H54 (cell line): ENCODE results near the gene ARHGEF37.
"Not testable (repeated sequence)": the region's sequence is repeated elsewhere in the genome, so short reads cannot be mapped to it uniquely, and the experiment has no call there.

ENCODE experiments used
- DNase-seq: peaks from one replicate; pipeline ENCODE4 v3.0.0; 2011; ENCODE audit warnings: low spot score, mixed read lengths; ENCODE audit not compliant: insufficient read length
- FAIRE-seq: peaks from 3 replicates; lab custom pipeline; 2011; peaks lifted over from hg19 to GRCh38; lab: Jason Lieb, UNC
- POLR2A ChIP-seq: IDR thresholded peaks from 2 replicates; pipeline ENCODE4 v1.6.1; 2011; ENCODE audit warnings: low read depth, mild to moderate bottlenecking, low read length

The ARHGEF37 gene

DNA sequence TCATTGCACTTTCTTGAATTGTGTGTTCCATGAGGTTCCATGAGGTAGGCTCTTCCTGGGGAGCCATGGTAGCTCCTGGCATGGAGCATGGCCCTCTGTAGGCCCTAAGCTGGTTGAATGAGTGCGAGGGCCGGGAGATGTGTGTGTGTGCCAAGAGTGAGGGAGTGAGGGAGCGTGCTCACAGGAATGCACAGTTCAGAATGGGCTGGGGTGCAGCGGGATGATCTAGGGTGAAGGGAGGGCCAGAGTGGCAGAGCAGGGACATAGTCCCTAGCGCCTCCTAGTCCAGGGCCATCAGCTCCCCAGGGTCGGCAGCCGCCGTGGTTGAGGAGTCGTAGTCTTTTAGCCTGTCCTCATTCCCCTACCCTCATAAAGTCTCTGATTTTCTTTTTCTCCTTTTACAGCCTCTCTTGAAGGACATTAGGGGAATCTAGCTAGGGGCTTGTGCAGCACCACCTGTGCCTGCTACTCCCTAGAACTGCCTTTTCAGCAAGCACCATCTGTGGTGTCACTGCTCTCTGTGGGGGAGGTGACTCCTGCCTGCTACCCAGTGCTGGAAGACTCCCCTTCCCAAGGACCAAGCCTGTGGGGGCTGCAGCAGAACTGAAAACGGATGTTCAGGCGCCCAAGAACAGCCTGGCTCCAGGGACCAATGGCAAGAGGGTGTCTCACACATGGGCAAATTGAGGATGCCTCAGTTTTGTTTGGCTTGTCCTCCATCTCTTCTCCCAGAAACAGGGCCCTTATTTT is 83.5 kb downstream of the ARHGEF37 start:
- TF ChIP-seq POLR2A = no peak
- FAIRE-seq (no peak), DNase-seq (no peak)

DNA sequence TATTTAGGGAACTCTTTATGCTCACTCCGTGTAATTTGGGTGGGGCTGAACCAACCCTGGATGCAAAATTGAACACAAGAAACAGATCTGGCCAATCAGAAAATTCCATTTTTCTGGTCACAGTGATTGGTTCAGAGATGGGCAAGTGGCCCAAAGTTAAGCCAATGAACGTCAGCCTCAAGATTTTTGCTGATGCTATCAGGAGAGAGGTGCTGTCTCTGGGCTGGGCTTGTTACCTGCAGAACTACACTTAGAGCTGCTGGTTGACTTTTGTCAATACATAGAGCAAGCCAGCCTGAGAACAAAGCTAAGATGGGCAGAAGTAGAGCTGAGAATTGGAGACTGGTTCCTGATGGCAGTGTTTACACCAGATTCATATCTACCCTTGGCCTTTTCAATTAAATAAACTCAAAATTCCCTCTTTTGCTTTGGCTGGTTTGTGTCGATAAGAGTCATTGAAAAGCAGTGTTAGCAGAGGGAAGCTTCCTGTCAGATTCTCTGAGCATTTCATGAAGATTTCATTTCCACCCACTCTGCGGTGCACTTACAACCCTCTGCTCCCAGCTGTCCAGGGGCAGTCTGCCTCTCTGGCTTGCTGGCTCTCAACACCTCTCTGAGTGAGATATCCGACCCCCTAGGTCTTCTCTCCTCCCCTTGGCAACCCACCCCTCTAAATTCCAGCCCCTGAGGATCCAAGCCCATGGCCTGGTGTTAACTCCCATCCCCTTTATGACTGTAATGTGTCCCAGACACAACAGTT is 84.3 kb downstream of the ARHGEF37 start:
- DNase-seq (no peak), FAIRE-seq (no peak)
- no peak for TF ChIP-seq POLR2A

DNA sequence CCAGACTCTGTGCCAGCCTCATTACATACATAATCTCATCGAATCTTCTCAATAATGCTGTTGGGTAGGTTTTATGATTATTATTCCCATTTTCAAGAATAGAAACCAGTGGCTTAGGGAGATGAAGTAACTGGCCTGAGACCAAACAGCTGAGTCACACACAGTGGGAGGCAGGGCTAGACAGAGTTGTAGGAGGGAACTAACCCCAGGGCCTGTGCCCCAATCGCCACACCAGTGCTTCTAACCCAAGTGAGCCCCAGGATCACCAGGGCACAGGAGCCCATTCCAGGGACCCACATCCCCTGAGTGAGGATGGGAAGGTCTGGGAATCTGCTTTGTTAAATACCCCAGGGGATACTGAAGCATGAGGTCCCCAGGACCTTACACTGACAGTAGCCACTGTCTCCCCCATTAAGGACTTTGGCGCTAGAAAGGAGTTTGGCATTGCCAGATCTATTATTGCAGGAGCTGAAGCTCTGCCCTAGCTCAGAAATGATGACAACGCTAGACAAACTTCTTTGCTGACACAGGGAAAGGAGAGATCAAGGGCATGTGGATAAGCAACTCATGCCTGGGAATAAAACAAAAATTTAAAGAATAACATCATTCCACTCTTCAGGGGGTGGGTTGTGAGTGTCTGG is 85.0 kb downstream of the ARHGEF37 start:
- TF ChIP-seq POLR2A = no peak
- DNase-seq = peak; percentile 28
- FAIRE-seq = peak; percentile 23

DNA sequence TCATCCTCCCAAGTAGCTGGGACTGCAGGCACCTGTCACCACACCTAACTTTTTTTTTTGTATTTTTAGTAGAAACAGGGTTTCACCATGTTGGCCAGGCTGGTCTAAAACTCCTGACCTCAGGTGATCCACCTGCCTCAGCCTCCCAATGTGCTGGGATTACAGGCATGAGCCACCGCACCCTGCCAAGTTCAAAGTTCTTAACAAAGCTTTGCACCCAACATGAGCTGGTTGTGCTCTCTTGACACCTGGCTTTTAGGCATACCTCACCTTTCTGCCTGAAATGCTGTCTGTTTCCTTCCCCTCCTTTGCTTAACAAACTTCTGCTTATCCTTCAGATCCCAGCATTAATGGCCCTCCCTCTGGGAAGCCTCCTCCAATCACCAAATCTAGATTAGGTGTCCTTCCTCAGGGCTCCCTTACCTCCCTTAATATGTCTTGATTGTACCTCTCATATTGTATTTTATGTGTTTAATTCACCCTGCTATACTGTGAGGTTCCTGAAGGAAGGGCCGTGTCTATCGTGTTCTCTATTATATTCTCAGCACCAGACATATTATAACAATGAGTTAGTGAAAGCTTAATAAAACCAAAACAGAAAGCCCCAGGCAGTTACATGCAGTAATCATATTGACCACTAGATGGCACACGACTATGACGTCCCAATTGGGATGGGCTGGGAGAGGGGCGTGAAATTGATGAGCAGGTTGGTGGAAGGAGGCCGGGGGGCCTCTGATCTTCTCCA is 86.0 kb downstream of the ARHGEF37 start:
- no peak for FAIRE-seq
- TF ChIP-seq POLR2A = no peak
- peak; percentile 33 for DNase-seq

DNA sequence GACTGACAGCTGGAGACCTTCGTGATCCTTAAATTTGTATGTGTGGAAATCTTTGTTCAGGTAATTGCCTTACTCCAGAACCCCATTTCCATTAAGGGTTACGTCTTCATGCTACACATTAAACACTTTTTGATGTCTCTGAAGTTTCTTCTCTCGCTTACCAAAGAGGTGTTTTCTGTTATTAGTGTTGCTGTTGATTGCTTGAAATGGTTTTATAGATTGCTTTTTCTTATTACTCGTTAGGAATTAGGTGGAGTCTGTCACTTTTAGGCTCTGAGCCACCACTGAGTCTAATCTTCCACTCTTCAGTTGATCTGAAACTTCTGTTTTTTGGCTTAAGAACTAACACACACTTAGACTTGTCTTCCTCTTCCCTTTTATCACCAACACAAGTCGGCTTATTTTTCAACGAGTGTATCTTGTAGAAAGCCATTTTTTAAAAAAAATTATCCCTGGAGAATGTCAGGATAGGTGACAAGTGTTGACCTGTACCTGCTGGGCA is 86.6 kb downstream of the ARHGEF37 start:
- DNase-seq (no peak), FAIRE-seq (no peak)

DNA sequence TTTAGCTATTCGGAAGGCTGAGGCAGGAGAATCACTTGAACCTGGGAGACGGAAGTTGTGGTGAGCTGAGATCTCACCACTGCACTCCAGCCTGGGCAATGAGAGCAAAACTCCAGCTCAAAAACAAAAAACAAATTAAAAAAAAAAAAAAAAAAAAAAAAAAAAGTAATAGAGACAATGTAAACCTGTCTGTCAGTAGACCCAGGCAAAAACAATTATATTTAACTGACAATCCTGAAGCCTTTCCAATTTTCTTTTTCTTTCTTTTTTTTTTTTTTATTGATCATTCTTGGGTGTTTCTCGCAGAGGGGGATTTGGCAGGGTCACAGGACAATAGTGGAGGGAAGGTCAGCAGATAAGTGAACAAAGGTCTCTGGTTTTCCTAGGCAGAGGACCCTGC is 88.0 kb downstream of the ARHGEF37 start:
- DNase-seq, FAIRE-seq: not testable (repeated sequence)

More for the DNA sequence above, 86.6 kb downstream of the ARHGEF37 start:
- TF ChIP-seq POLR2A = no peak

DNA sequence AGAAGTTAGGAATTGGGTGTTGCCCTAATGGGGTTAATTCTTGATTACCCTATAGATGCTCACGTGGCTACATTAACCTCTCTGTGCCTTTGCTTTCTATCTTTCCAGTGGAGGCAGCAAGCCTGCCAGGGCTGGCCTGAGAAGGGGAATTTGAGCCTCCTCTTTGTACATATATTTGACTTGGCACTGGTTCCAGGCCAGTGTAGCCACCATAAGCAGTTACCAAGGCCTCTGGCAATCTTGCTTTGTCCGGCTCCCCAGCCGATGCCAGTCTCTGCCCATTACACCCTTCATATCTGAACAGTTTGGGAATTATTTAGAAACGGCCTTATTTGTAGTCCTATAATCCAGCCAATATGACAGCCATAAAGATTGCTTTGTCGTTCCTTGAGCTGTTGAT is 90.2 kb downstream of the ARHGEF37 start:
- no peak for FAIRE-seq
- DNase-seq = no peak

DNA sequence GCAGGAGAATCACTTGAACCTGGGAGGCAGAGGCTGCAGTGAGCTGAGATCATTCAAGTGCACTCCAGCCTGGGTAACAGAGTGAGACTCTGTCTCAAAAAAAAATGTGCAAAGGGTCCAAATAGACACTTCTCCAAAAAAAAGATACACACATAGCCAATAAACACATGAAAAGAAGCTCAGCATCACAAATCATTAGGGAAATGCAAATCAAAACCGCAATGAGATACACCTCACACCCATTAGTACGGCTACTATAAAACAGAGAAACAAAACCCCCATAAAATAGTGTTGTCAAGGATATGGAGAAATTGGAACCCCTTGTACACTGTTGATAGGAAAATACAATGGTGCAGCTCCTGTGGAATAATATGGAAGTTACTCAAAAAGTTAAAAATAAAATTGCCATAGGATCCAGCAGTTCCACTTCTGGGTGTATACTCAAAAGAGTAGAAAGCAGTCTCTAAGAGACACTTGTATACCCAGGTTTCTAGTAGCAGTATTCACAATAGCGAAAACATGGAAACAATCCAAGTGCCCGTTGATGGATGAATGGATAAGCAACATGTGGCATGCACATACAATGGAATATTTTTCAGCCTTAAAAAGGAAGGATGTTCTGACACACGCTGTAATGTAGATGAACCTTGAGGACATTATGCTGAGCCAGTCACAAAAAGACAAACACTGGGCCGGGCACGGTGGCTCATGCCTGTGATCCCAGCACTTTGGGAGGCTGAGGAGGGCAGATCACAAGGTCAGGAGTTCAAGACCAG is 91.6 kb downstream of the ARHGEF37 start:
- TF ChIP-seq POLR2A = no peak
- FAIRE-seq (no peak), DNase-seq (no peak)

More for the DNA sequence above, 90.2 kb downstream of the ARHGEF37 start:
- no peak for TF ChIP-seq POLR2A

DNA sequence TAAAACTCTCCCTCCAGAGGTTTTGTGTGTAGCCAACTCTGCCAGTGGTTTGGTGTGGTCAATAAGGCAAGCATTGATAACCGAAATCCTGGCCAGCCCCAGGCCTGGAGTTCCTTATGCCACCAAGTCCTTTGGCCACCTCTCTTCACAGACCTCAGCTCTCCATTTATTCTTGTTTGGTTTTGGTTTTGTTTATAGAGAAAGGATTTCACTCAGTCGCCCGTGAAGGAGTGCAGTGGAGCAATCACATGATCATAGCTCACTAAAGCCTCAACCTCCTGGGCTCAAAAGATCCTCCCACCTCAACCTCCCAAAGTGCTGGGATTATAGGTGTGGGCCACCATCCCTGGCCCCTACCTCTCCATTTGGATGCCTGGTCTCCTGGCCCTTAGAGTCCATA is 93.4 kb downstream of the ARHGEF37 start:
- no peak for TF ChIP-seq POLR2A
- DNase-seq = no peak
- no peak for FAIRE-seq

DNA sequence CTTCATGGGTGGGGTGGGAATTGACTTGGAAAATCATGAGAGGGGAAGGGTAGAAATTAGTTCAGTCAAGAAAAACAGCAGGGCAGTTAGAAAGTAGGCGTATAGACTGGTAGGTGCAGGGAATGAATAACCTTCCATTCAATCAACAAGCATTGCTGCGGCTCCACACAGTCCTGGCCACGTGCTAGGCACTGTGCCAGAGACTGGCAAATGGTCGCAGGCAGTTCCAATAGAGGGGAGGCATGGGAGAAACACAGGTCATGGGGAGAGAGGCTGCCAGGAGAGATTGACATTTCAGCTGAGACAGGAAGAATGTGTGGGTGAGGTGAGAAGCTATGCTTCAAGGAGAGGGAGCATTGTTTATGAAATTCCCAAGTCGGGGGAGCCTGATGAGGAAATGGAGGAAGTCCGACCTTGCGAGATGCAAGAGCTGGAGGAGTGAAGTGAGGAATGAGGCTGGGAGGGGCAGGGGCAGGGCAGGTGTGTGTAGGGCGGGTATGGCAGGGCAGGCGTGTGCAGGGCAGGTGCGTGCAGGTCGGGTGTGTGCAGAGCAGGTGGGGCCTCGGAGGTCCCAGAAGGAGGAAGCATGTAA is 94.4 kb downstream of the ARHGEF37 start:
- TF ChIP-seq POLR2A = no peak
- DNase-seq = no peak
- no peak for FAIRE-seq

DNA sequence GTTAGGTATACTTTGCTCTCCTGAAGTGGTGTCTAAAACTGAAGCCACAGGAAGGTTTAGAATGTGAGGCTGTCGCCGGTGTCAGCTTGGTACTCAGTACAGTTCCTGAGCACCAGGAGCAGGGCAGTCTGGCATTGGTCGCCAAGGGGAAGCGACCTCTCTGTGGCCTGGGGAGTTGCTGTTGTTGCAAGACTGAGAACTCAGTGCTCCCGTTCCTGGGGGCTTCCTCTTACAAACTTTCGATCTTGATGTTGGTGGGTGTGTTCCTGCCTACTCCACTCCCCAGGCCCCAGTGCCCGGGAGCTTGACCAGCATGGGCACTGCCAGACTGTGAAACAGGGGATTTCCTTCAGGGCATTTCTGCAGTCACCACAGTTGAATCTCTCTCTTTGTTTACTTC is 96.4 kb downstream of the ARHGEF37 start:
- FAIRE-seq = no peak
- DNase-seq = no peak
- TF ChIP-seq POLR2A = no peak
